GM06990 (cell line): Measurements from ENCODE around the gene CST5.

Experiments used
- DNase-seq: peaks from one replicate; pipeline ENCODE4 v3.0.0-alpha.2; 2011; ENCODE audit not compliant: insufficient read length; ENCODE audit errors: extremely low read depth
- H3K27me3 ChIP-seq: replicated peaks from 2 replicates; pipeline ENCODE4 v1.6.0; 2011; ENCODE audit warnings: low read length; ENCODE audit not compliant: control insufficient read depth, insufficient read depth
- H3K36me3 ChIP-seq: 2 replicates; pipeline ENCODE4 v1.5.1; 2011; ENCODE audit warnings: low read length; ENCODE audit not compliant: control insufficient read depth, insufficient read depth
- H3K4me3 ChIP-seq: replicated peaks from 2 replicates; pipeline ENCODE4 v1.5.1; 2011; ENCODE audit warnings: low read depth, mild to moderate bottlenecking, control low read depth, low read length
- CTCF ChIP-seq: IDR thresholded peaks from 2 replicates; pipeline ENCODE4 v1.5.1; 2011; ENCODE audit warnings: low read length, control low read depth, mild to moderate bottlenecking, inconsistent platforms; ENCODE audit not compliant: insufficient read depth, poor library complexity, severe bottlenecking

Gene CST5

GRCh38 chr20:23925789-23926525, 46.4 kb upstream of the CST5 start:
- Histone ChIP-seq H3K27me3 (no peaks in the 10 kb centered on the region; the same call in none of the 2 replicates), H3K36me3 (no peaks in the 10 kb centered on the region), H3K4me3 (no peak overlapping the region)
- DNase-seq, result no peak
- no peak for TF ChIP-seq CTCF

GRCh38 chr20:23924751-23925150, 45.2 kb upstream of the CST5 start:
- TF ChIP-seq CTCF, result no peak
- DNase-seq, result no peak
- no peaks in the 10 kb centered on the region for H3K36me3 ChIP-seq
- H3K4me3 ChIP-seq, result no peak overlapping the region
- H3K27me3 ChIP-seq, result no peaks in the 10 kb centered on the region; the same call in none of the 2 replicates

GRCh38 chr20:23923891-23924435, 44.4 kb upstream of the CST5 start:
- Histone ChIP-seq H3K36me3 (no peaks in the 10 kb centered on the region), H3K4me3 (no peak overlapping the region), H3K27me3 (no peaks in the 10 kb centered on the region; the same call in none of the 2 replicates)
- no peak for DNase-seq
- TF ChIP-seq CTCF, result no peak

DNA sequence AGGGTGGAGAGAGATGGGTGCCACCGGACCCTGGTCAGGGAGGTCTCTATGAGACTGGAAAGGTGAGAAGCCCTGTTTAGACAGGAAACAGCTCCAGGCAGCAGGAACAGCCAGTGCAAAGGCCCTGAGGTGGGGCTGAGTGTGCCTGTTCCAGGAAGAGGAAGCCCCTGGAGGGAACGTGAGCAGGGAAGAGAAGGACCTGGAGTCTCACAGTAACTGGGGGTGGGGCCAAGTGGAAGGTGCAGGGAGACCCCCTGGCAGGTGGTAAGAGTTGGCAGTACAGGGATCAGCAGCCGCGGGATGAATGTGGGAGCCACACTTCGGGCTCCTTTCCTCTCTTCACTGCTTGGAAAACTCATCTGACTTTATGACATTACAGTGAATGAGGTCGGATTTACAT, 43.8 kb upstream of the CST5 start:
- no peak for TF ChIP-seq CTCF
- H3K36me3 ChIP-seq, result no peaks in the 10 kb centered on the region
- no peak overlapping the region for H3K4me3 ChIP-seq
- no peaks in the 10 kb centered on the region; the same call in none of the 2 replicates for H3K27me3 ChIP-seq
- DNase-seq, result no peak

DNA sequence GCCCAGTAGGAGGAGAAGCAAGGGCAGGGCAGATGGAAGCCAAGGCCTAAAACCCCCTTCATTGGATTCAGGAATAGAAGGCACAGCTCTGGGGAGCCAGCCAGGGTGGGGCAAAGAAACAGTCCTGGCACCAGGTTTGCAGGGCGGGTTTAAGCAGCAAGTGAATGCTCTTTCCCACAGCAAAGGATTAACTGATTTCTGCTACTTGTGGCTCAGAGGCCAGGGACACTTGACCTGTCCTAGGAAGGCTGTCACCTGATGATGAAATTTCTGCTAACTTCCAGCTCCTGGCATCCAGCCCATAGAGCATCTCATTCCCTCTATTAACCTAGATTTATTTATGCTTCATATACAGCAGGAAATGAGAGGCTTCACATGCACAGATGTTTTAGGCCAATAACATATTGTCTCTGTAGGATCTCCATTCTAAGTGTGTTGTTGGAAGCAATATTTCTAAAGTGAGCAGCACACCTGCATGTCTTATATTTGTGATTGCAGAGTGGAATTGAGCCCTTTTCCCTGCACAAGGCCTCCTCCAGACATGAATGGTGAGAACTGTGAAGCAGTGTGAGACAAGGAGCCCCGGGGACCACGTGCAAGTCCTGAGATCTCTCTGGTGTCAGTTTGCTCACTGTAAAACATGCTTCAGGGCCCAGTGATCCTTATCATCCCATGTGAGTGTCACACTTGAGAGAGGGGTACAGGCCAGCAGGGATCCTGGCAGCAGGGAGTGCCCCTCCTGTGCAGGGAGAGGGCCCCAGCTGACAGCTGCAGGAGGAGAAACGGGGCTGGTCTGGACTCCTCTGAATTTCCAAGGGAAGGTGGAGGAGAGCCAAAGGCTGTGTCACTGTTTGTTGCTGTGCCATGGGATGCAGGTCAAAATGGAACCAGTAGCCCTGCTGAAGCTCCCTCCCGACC, 41.1 kb upstream of the CST5 start:
- Histone ChIP-seq H3K36me3 (no peaks in the 10 kb centered on the region), H3K27me3 (no peaks in the 10 kb centered on the region; the same call in none of the 2 replicates), H3K4me3 (no peak overlapping the region)
- DNase-seq, result no peak
- no peak for TF ChIP-seq CTCF
